HEK293T (cell line): ENCODE measurements around the gene COMMD3.

Experiments
- CTCF ChIA-PET: fragments of 350-600 bp; formaldehyde crosslinking; extraction: SDS; loops from one replicate; lab custom pipeline; 2021; ENCODE audit warnings: antibody characterized with exemption, inconsistent platforms; lab: Yijun Ruan, JAX
- POLR2A ChIA-PET: fragments of 350-600 bp; formaldehyde crosslinking; extraction: SDS; loops from one replicate; lab custom pipeline; 2020; ENCODE audit warnings: antibody characterized with exemption, inconsistent platforms; lab: Yijun Ruan, JAX
- DNase-seq: peaks from one replicate; pipeline ENCODE4 v3.0.0; 2012; ENCODE audit warnings: mixed read lengths; ENCODE audit errors: extremely low spot score
- ARNT ChIP-seq: fragments of 450-650 bp; IDR thresholded peaks from 2 replicates; pipeline ENCODE4 v1.6.1; 2017; ENCODE audit warnings: mild to moderate bottlenecking
- CTBP1 ChIP-seq: fragments of 450-650 bp; IDR thresholded peaks from 2 replicates; pipeline ENCODE4 v1.6.1; 2016; ENCODE audit warnings: borderline replicate concordance
- ELF4 ChIP-seq: fragments of 450-650 bp; IDR thresholded peaks from 2 replicates; pipeline ENCODE4 v1.6.1; 2017; ENCODE audit warnings: antibody characterized with exemption
- FOXK2 ChIP-seq: fragments of 450-650 bp; IDR thresholded peaks from 2 replicates; pipeline ENCODE4 v1.6.1; 2016; ENCODE audit warnings: mild to moderate bottlenecking
- FOXM1 ChIP-seq: fragments of 450-650 bp; IDR thresholded peaks from 2 replicates; pipeline ENCODE4 v1.6.1; 2017; ENCODE audit warnings: mild to moderate bottlenecking, borderline replicate concordance
- HDGF ChIP-seq: fragments of 450-650 bp; IDR thresholded peaks from 2 replicates; pipeline ENCODE4 v1.6.1; 2017; ENCODE audit warnings: antibody characterized with exemption, borderline replicate concordance
- L3MBTL2 ChIP-seq: fragments of 450-650 bp; conservative IDR thresholded peaks from 2 replicates; pipeline ENCODE4 v1.6.1; 2016; ENCODE audit warnings: mild to moderate bottlenecking
- PKNOX1 ChIP-seq: fragments of 450-650 bp; IDR thresholded peaks from 2 replicates; pipeline ENCODE4 v1.6.1; 2016
- SP1 ChIP-seq: fragments of 450-650 bp; IDR thresholded peaks from 2 replicates; pipeline ENCODE4 v1.6.1; 2017
- SUZ12 ChIP-seq: fragments of 450-650 bp; IDR thresholded peaks from 2 replicates; pipeline ENCODE4 v1.6.1; 2016; ENCODE audit warnings: mild to moderate bottlenecking
- TARDBP ChIP-seq: fragments of 450-650 bp; IDR thresholded peaks from 2 replicates; pipeline ENCODE4 v1.6.1; 2016
- ZNF384 ChIP-seq: fragments of 450-650 bp; IDR thresholded peaks from 2 replicates; pipeline ENCODE4 v1.6.1; 2016

The COMMD3 gene

GRCh38 chr10:22318772-22319171 lies 2.6 kb downstream of the COMMD3 start:
- ChIA-PET POLR2A (interaction anchor here (1.8 kb wide), 1 partner anchor 118 kb away, joined by 7 read pairs; no protein-coding TSS in a partner anchor), CTCF (no interaction called here)
- DNase-seq = no peak
- 0 out of 2 replicates have a peak, but pooled peaks have one; percentile 9 for TF ChIP-seq L3MBTL2
- TF ChIP-seq SUZ12 = no peak

GRCh38 chr10:22319547-22319979 lies 3.4 kb downstream of the COMMD3 start:
- ChIA-PET CTCF (no interaction called here), POLR2A (interaction anchor here (1.8 kb wide), 1 partner anchor 118 kb away, joined by 7 read pairs; no protein-coding TSS in a partner anchor)
- DNase-seq = no peak
- TF ChIP-seq CTBP1 = no peak
- TF ChIP-seq SP1 = no peak
- TF ChIP-seq ELF4 = no peak
- no peak for TF ChIP-seq SUZ12

GRCh38 chr10:22319980-22320558 lies 3.9 kb downstream of the COMMD3 start:
- DNase-seq = no peak
- ChIA-PET POLR2A (interaction anchor here (0.9 to 1.8 kb wide), 2 partner anchors 114 to 117 kb away, joined by 3 to 7 read pairs; no protein-coding TSS in a partner anchor), CTCF (no interaction called here)

GRCh38 chr10:22320591-22321155 lies 4.5 kb downstream of the COMMD3 start, which contains the start of gene BMI1:
TSS of gene BMI1 (plus strand) at chr10:22321099. CDS start at chr10:22326450, 5,351 bp downstream.
- no peak for TF ChIP-seq ZNF384
- TF ChIP-seq HDGF = no peak
- no peak for TF ChIP-seq FOXK2
- ChIA-PET POLR2A (interaction anchor here (0.6 to 1.6 kb wide), 6 partner anchors 11 to 317 kb away, joined by 3 to 4 read pairs (median 3); partner anchors contain the start of gene DNAJC1), CTCF (no interaction called here)
- DNase-seq = peak; percentile 80

More at GRCh38 chr10:22319980-22320558, 3.9 kb downstream of the COMMD3 start:
- TF ChIP-seq PKNOX1 (peak; percentile 55), SUZ12 (no peak)

GRCh38 chr10:22321156-22321923 lies 5.2 kb downstream of the COMMD3 start:
- peak; percentile 56 for DNase-seq
- ChIA-PET POLR2A (interaction anchor here (0.6 to 1.6 kb wide), 5 partner anchors 11 to 318 kb away, joined by 3 to 4 read pairs (median 3); partner anchors contain the start of gene DNAJC1), CTCF (no interaction called here)
- TF ChIP-seq CTBP1 = 0 out of 2 replicates have a peak, but pooled peaks have one; percentile 8
- no peak for TF ChIP-seq TARDBP

GRCh38 chr10:22321924-22322640 lies 5.9 kb downstream of the COMMD3 start:
- DNase-seq = peak; percentile 16
- TF ChIP-seq SUZ12 (peak; percentile 71), TARDBP (no peak), HDGF (no peak), CTBP1 (no peak), ARNT (no peak), FOXM1 (no peak)
- POLR2A ChIA-PET = interaction anchor here (0.8 to 1.7 kb wide), 5 partner anchors 17 to 334 kb away, joined by 3 to 7 read pairs (median 4); no protein-coding TSS in a partner anchor
- CTCF ChIA-PET = no interaction called here

- ChIA-PET CTCF (no interaction called here), POLR2A (interaction anchor here (0.8 to 1.9 kb wide), 7 partner anchors 16 to 335 kb away, joined by 3 to 7 read pairs (median 4); no protein-coding TSS in a partner anchor)
- no peak for DNase-seq
- TF ChIP-seq PKNOX1 (peak; percentile 64), ZNF384 (no peak), L3MBTL2 (no peak), FOXM1 (no peak), CTBP1 (peak; percentile 12; the same call in 1 of the 2 replicates), FOXK2 (no peak)
Measured at GRCh38 chr10:22322641-22323160, 6.5 kb downstream of the COMMD3 start.
